ENCODE data around the gene LEAP2.

DNA sequence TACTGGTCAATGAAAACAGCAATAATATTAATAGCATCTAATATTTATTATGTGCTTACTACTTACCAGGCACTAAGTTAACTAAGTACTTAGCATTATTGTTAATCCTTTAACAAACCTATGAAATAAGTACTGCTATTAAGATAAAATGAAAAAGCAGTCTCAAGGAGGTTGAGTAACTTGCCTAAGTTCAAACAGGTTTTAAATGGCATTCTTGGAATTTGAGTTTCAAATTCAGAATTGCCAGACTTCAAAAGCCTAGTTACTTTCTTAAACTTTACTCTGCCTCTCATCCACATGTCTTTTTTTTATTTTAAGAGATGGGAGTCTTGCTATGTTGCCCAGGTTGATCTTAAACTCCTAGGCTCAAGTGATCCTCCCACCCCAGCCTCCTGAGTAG, 16.0 kb downstream of the LEAP2 start:
- TF ChIP-seq POLR2A (IDR thresholded peaks at IDR 0.05): no peak
- TF ChIP-seq, protein P1, sequence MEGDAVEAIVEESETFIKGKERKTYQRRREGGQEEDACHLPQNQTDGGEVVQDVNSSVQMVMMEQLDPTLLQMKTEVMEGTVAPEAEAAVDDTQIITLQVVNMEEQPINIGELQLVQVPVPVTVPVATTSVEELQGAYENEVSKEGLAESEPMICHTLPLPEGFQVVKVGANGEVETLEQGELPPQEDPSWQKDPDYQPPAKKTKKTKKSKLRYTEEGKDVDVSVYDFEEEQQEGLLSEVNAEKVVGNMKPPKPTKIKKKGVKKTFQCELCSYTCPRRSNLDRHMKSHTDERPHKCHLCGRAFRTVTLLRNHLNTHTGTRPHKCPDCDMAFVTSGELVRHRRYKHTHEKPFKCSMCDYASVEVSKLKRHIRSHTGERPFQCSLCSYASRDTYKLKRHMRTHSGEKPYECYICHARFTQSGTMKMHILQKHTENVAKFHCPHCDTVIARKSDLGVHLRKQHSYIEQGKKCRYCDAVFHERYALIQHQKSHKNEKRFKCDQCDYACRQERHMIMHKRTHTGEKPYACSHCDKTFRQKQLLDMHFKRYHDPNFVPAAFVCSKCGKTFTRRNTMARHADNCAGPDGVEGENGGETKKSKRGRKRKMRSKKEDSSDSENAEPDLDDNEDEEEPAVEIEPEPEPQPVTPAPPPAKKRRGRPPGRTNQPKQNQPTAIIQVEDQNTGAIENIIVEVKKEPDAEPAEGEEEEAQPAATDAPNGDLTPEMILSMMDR (IDR thresholded peaks at IDR 0.05): no peak
